Esophagus muscularis mucosa (tissue), 3 donors: ENCODE measurements around the gene CAMK1G.

Experiments
- CTCF ChIP-seq, 3 experiments: fragments of 200-600 bp in 2 of 3; fragments of 450-650 bp in 1 of 3; sonication (generic) in 2 of 3; IDR thresholded peaks; one replicate each; pipeline ENCODE4 v1.5.1; 2017 to 2019; ENCODE audit warnings: antibody characterized with exemption in 3 of 3, mild to moderate bottlenecking in 2 of 3, moderate library complexity in 1 of 3
- POLR2A ChIP-seq: fragments of 450-650 bp; IDR thresholded peaks from one replicate; pipeline ENCODE4 v1.6.1; 2017; ENCODE audit warnings: antibody characterized with exemption, moderate library complexity, mild to moderate bottlenecking, low read depth

- TF ChIP-seq CTCF (IDR thresholded peaks at IDR 0.05) (no peak), POLR2A (no peak)
Measured at GRCh38 chr1:209659909-209660308, 76.4 kb downstream of the CAMK1G start.
